HG02571 (cell line): ENCODE measurements around the gene ITPR3.

Experiments used
- ATAC-seq: cut with Tn5 transposase; IDR thresholded peaks from one replicate; pipeline ENCODE4 v1.9.1; 2021; ENCODE audit warnings: mild to moderate bottlenecking, moderate library complexity; ENCODE audit not compliant: unreplicated experiment

ITPR3 gene

DNA sequence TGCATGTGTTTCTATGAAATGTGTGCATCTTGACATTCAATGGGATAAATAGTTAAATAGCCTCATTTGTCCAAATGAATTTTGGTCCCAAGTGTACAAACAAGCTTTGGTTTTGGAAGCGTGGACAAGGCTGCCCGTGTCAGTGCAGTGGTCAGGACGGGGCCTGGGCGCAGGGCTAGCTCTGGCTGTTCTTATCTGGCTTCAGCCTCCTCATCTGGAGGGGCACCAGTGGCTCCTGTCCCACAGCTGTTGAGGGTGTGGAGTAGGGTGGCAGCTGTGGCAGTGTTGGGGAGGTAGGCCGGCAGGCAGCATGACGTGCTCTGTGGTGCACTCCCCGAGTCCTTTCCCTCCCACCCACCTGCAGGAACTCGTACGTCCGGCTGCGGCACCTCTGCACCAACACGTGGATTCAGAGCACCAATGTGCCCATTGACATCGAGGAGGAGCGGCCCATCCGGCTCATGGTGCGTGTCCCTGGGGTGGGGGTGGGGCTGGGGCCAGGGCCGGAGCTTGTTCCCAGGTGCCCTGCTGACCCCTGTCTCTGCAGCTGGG lies 43.5 kb downstream of the ITPR3 start:
- no peak for ATAC-seq

DNA sequence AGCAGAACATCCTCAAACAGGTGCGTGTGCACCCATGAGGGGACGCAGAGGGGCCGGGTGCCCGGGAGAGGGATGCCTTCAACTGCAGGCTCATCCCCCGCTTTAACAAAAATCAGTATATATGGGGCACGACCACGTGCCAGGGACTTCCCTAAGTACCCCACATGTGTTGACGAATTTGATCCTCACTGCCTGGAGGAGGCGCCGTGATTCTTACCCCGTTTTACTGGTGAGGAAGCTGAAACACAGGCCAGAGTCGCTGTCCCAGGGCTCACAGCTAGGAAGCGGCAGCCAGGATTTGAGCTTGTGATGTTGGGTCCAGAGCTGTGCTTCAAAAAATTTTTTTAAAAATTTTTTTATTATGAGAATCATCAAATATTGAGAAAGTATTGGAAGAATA lies 44.8 kb downstream of the ITPR3 start:
- no peak for ATAC-seq

GRCh38 chr6:33667072-33667471 lies 46.0 kb downstream of the ITPR3 start:
- ATAC-seq, result no peak

DNA sequence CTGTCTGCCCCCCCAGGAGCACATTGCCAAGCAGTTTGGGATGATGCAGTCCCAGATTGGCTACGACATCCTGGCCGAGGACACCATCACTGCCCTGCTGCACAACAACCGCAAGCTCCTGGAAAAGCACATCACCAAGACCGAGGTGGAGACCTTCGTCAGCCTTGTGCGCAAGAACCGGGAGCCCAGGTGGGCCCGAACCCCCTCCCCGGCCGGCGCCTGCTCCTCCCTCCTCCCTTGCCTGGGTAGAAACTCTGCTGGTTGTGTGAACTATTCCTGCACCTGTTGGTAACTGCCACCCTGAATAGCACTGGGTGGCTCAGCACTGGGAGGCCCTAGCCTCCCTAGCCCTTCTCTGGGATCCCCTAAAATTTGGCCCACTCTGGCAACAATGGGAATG lies 46.7 kb downstream of the ITPR3 start:
- ATAC-seq, result no peak

DNA sequence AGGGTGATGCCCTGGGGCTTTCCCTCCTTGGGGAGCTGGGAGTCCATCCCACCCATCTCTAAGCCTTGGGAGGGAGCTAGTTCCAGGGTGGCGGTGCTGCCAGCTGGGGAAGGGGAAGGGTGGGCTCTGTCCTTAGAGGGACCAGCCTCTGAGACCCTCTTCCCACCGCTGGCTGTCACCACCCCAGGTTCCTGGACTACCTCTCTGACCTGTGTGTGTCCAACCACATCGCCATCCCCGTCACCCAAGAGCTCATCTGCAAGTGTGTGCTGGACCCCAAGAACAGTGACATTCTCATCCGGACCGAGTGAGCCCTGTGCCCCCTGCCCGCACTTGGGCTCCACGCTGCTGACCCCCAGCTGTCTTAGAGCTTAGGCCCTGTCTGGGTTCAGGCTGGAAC lies 47.2 kb downstream of the ITPR3 start:
- no peak for ATAC-seq

DNA sequence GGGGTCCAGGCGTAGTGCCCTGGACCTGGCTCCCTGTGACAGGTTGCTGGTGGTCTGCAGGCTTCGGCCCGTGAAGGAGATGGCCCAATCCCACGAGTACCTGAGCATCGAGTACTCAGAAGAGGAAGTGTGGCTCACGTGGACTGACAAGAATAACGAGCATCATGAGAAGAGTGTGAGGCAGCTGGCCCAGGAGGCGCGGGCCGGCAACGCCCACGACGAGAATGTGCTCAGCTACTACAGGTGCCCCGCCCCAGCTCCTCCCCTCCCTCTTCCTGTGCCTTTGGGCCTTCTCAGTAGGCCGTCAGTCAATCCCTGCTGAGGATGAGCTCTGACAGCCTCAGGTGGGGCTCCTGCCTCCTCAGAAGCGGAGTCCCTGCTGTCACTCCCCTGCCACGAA lies 47.8 kb downstream of the ITPR3 start:
- no peak for ATAC-seq

DNA sequence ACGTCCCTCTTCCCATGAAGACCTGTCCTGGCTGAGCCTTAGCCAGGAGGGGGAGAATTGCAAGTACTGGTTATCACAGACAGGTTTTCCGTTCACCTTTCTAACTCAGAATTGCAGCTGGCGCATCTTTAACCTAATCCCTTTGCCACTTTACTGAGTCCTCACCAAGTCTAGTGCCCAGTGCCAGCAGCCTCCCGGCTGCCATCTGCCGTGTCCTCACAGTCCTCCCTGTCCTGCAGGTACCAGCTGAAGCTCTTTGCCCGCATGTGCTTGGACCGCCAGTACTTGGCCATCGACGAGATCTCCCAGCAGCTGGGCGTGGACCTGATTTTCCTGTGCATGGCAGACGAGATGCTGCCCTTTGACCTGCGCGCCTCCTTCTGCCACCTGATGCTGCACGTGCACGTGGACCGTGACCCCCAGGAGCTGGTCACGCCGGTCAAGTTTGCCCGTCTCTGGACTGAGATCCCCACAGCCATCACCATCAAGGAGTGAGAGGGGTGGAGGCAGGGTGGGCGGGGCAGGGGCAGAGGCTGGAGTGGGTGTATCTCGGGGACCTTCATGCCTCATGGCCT lies 49.1 kb downstream of the ITPR3 start:
- no peak for ATAC-seq

DNA sequence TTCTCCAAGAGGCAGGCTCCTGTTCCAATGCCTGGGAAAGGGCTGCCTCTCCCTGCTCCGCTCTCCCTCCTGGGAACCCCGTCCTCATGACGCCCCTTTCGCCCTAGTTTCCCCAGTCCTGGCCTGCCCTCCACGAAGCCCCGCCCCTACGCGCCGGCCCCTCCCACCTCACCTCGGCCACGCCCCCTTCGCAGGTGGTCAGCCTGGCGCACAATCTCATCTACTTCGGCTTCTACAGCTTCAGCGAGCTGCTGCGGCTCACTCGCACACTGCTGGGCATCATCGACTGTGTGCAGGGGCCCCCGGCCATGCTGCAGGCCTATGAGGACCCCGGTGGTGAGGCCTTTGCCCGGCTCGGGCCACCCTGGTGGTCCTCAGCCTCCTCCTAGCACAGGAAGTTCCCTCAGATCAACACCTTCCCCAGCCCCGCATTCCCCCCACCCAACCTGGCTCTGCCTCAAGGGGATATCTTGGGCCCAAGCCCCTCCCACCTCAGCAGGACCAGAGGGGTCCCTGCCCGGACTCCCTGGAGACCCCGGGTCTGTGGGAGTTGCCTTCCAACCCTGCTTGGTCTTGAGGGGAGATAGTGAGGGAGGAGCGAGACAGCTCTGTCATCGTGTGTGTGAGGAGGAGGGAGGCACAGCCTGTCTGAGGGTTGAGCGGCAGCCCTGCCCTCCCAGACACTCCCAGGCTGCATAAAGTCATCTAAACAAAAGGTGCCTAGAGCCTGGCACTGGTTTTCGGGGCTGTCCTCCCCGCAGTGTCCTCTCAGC lies 50.0 kb downstream of the ITPR3 start:
- ATAC-seq, result no peak

- no peak for ATAC-seq
Observed at GRCh38 chr6:33671744-33672072, 50.6 kb downstream of the ITPR3 start.

- no peak for ATAC-seq
Observed at GRCh38 chr6:33672808-33673207, 51.7 kb downstream of the ITPR3 start.

DNA sequence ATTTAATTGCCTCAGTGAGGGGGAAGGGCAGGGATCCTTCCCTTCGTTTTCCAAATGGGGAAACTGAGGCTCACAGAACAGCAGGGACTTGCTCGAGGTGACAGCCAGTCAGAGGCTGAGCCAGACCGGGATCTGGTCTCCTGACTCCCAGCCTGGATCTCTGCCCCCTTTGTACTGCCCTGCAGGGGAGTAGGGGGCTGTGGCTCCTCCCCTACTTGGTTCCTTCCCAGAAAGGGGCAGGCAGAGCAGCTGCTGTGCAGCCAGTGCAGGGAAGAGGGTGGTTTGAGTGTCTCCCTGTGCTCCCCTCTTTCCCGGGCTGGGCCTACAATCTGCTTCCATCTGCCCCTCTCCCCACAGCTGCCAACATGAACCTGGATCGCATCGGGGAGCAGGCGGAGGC lies 52.7 kb downstream of the ITPR3 start:
- no peak for ATAC-seq

DNA sequence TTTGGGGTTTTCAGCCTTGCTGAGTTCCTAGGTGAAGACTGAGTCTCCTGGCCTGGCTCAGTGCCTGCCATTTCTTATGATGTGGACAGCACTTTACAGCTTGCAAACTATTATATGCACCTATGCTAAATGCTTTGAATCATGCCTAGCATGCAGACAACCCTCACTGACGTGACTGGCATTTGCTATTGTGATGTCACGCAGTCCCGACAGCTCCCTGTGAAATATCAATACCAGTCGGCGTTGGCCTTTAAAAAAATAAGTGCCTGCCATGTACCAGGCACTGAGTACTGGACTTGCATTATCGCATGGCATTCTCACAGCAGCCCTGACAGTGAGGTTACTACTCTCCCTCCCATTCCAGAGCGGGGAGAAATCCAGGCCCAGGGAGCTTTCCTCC lies 54.8 kb downstream of the ITPR3 start:
- ATAC-seq, result no peak

- no peak for ATAC-seq
Observed at GRCh38 chr6:33676416-33677142, 55.5 kb downstream of the ITPR3 start.

GRCh38 chr6:33677143-33677660 lies 56.1 kb downstream of the ITPR3 start:
- ATAC-seq, result no peak

DNA sequence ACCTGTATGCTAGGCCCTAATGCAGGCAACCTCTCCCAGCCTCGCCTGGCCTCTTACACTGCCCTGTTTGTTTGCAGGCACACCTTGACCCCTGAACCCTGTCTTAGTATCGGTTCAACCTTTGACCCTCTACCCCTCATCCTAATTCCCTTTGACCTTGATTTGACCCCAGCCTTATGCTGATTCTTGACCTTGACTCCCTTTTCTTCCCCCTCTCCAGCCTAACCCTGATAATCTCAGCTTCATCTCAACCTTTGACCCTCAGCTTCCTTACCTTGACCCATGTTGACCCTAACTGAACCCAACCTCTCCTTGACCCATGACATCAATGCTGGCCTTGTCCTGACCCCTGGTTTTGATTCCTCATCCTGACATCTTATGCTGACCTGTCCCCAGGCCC lies 56.6 kb downstream of the ITPR3 start:
- ATAC-seq, result no peak

- no peak for ATAC-seq
Observed at GRCh38 chr6:33678233-33678931, 57.3 kb downstream of the ITPR3 start.

DNA sequence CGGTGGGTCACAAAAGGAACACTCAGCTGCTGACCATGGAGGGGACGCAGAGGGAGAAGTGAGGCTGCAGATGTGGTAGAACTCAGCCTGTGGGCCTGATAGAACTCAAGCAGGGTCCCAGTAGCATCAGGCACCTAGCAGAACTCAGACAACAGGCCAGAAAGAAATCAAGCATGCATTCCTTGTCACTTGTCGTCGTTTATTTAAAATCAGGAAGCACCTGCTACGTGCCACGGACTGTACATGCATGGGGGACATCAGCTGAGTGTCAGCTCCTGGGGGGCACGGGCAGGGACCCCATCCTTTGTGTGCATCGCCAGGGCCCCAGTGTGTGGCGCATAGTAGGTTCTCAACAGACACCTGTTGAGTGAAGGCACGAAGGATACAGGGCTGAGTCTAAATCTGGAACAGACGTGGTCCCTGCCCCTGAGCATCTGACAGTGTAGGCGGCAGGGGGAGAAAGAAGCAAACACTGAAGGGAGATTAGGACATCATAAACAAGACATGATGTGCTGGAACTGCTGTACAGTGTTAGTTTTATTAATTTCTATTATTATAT lies 57.9 kb downstream of the ITPR3 start:
- ATAC-seq, result no peak

- ATAC-seq, result no peak
Observed at GRCh38 chr6:33679761-33680160, 58.6 kb downstream of the ITPR3 start.

DNA sequence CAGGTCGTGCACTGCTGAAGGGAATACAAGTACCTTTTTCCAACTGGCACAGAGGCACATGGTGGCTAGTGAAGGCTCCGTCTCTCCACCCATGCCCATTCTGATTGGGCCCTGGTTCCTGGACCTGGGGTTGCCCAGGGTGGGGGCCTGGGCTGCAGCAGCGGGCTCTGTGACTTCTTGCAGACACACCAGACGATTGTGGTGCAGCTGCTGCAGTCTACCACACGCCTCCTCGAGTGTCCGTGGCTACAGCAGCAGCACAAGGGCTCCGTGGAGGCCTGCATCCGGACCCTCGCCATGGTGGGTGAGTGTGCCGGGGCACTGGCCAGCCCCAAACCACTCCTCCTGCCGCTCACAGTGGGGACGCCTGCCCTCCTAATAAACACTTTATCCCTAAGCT lies 61.2 kb downstream of the ITPR3 start:
- no peak for ATAC-seq

DNA sequence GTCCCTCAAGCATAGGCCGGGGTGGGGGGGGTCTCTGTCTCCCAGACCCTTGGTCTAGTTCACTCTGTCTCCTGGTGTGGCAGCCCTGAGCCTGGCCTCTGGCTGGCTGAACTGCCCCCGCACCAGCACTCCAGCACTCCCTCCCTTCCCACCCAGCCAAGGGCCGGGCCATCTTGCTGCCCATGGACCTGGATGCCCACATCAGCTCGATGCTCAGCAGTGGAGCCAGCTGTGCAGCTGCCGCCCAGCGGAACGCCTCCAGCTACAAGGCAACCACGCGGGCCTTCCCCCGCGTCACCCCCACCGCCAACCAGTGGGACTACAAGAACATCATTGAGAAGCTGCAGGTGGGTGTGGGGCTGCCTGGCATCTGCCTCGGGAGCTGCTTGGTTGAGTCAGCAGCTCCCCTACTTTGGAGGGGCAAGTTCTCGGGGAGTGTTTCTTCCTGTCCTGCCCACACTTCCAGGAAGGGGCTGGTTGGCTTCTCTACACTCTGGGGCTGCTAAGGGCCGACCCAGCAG lies 62.0 kb downstream of the ITPR3 start:
- ATAC-seq, result no peak
